MM.1S (cell line): ENCODE measurements around the gene AEN.
A peak's percentile ranks its signal among the peaks of the same experiment; 100 is the strongest.

Experiments used
- DNase-seq: peaks from one replicate; pipeline ENCODE4 v3.0.0-alpha.2; 2015
- H2AFZ ChIP-seq: fragments of 300-600 bp; sonication (generic); 2 replicates; pipeline ENCODE4 v1.6.0; 2016; ENCODE audit warnings: antibody characterized with exemption, low read length
- H3F3A ChIP-seq: fragments of 300-600 bp; sonication (generic); 2 replicates; pipeline ENCODE4 v1.6.1; 2016; ENCODE audit warnings: mild to moderate bottlenecking, antibody characterized with exemption, low read length, moderate library complexity, mixed read lengths; ENCODE audit not compliant: insufficient read depth
- H3K27ac ChIP-seq: fragments of 300-600 bp; sonication (generic); 2 replicates; pipeline ENCODE4 v1.5.1; 2016; ENCODE audit warnings: mild to moderate bottlenecking, low read length
- H3K27me3 ChIP-seq: fragments of 300-600 bp; sonication (generic); replicated peaks from 2 replicates; pipeline ENCODE4 v1.6.0; 2016; ENCODE audit warnings: low read length; ENCODE audit not compliant: insufficient read depth
- H3K36me3 ChIP-seq: fragments of 300-600 bp; sonication (generic); replicated peaks from 2 replicates; pipeline ENCODE4 v1.6.1; 2016; ENCODE audit warnings: mild to moderate bottlenecking, low read length, mixed read lengths; ENCODE audit not compliant: insufficient read depth
- H3K4me1 ChIP-seq: fragments of 300-600 bp; sonication (generic); 2 replicates; pipeline ENCODE4 v1.6.1; 2016; ENCODE audit warnings: low read length, mixed read lengths
- H3K4me2 ChIP-seq: fragments of 300-600 bp; sonication (generic); 2 replicates; pipeline ENCODE4 v1.6.0; 2016; ENCODE audit warnings: low read depth, low read length
- H3K4me3 ChIP-seq: fragments of 300-600 bp; sonication (generic); 2 replicates; pipeline ENCODE4 v1.5.1; 2016; ENCODE audit warnings: low read length, mixed read lengths
- H3K79me2 ChIP-seq: fragments of 300-600 bp; sonication (generic); 2 replicates; pipeline ENCODE4 v1.6.1; 2016; ENCODE audit warnings: mixed run types, low read length, mixed read lengths
- H3K9ac ChIP-seq: fragments of 300-600 bp; sonication (generic); 2 replicates; pipeline ENCODE4 v1.6.1; 2016; ENCODE audit warnings: low read length, mixed read lengths
- H3K9me2 ChIP-seq: fragments of 300-600 bp; sonication (generic); replicated peaks from 2 replicates; pipeline ENCODE4 v1.6.1; 2016; ENCODE audit warnings: mild to moderate bottlenecking, low read length, mixed read lengths; ENCODE audit not compliant: insufficient read depth
- H3K9me3 ChIP-seq: fragments of 300-600 bp; sonication (generic); replicated peaks from 2 replicates; pipeline ENCODE4 v1.6.1; 2016; ENCODE audit warnings: mild to moderate bottlenecking, low read length, mixed read lengths; ENCODE audit not compliant: insufficient read depth
- H4K20me1 ChIP-seq: fragments of 300-600 bp; sonication (generic); 2 replicates; pipeline ENCODE4 v1.6.1; 2016; ENCODE audit warnings: mild to moderate bottlenecking, low read length, moderate library complexity, mixed read lengths; ENCODE audit not compliant: insufficient read depth
- CTCF ChIP-seq: fragments of 300-600 bp; sonication (generic); IDR thresholded peaks from 2 replicates; pipeline ENCODE4 v1.5.1; 2016; ENCODE audit warnings: antibody characterized with exemption, low read length, mixed read lengths
- EZH2 ChIP-seq: fragments of 300-600 bp; sonication (generic); optimal IDR thresholded peaks from 2 replicates; pipeline ENCODE3; 2017; ENCODE audit warnings: low read depth, mild to moderate bottlenecking, antibody characterized with exemption, low read length, mixed read lengths
- EZH2phosphoT487 ChIP-seq: fragments of 300-600 bp; sonication (generic); IDR thresholded peaks from 2 replicates; pipeline ENCODE4 v1.6.1; 2018; ENCODE audit warnings: antibody characterized with exemption, low read length

Gene AEN

GRCh38 chr15:88636050-88636449 is 14.9 kb downstream of the AEN start:
- H3K4me1 ChIP-seq: peaks cover 74% of the 10 kb centered on the region
- no peaks in the 10 kb centered on the region for H3K9me2 ChIP-seq
- H3K27ac ChIP-seq: peak overlapping the region; percentile 96
- no peaks in the 10 kb centered on the region for H3K27me3 ChIP-seq
- H4K20me1 ChIP-seq: no peaks in the 10 kb centered on the region
- no peak overlapping the region for H2AFZ ChIP-seq
- H3K36me3 ChIP-seq: peaks cover 8% of the 10 kb centered on the region
- no peaks in the 10 kb centered on the region for H3K9me3 ChIP-seq
- H3K9ac ChIP-seq: peak overlapping the region; percentile 19; the same call in 1 of the 2 replicates
- no peak for TF ChIP-seq CTCF
- no peak for TF ChIP-seq EZH2phosphoT487
- no peak for TF ChIP-seq EZH2
- peak overlapping the region; percentile 87 for H3K4me2 ChIP-seq
- peaks cover 57% of the 10 kb centered on the region for H3K79me2 ChIP-seq
- DNase-seq: no peak
- no peak overlapping the region for H3K4me3 ChIP-seq
- H3F3A ChIP-seq: peaks cover 67% of the 10 kb centered on the region

- H3K36me3 ChIP-seq: peaks cover 3% of the 10 kb centered on the region
- H4K20me1 ChIP-seq: no peaks in the 10 kb centered on the region
- TF ChIP-seq EZH2phosphoT487: no peak
- TF ChIP-seq EZH2: no peak
- TF ChIP-seq CTCF: no peak
- no peaks in the 10 kb centered on the region for H3K27me3 ChIP-seq
- no peak for DNase-seq
- peaks cover 78% of the 10 kb centered on the region for H3K4me1 ChIP-seq
- H3F3A ChIP-seq: peaks cover 67% of the 10 kb centered on the region
- H2AFZ ChIP-seq: no peak overlapping the region
- no peaks in the 10 kb centered on the region for H3K9me3 ChIP-seq
- H3K9me2 ChIP-seq: no peaks in the 10 kb centered on the region
- H3K4me3 ChIP-seq: no peak overlapping the region
- peaks cover 56% of the 10 kb centered on the region for H3K79me2 ChIP-seq
- peak overlapping the region; percentile 87; the same call in 1 of the 2 replicates for H3K4me2 ChIP-seq
- peak overlapping the region; percentile 96; the same call in 1 of the 2 replicates for H3K27ac ChIP-seq
- peak overlapping the region; percentile 5; the same call in 1 of the 2 replicates for H3K9ac ChIP-seq
Measured at GRCh38 chr15:88636654-88637053, 15.5 kb downstream of the AEN start.

GRCh38 chr15:88637436-88637835 is 16.3 kb downstream of the AEN start:
- TF ChIP-seq EZH2phosphoT487 (no peak), EZH2 (no peak), CTCF (no peak)
- H3K79me2 ChIP-seq: peaks cover 55% of the 10 kb centered on the region
- no peak for DNase-seq
- H3K9me3 ChIP-seq: no peaks in the 10 kb centered on the region
- H4K20me1 ChIP-seq: no peaks in the 10 kb centered on the region
- no peak overlapping the region for H2AFZ ChIP-seq
- H3K27me3 ChIP-seq: no peaks in the 10 kb centered on the region
- peak overlapping the region; percentile 96; the same call in 1 of the 2 replicates for H3K27ac ChIP-seq
- H3K4me1 ChIP-seq: peaks cover 72% of the 10 kb centered on the region
- H3F3A ChIP-seq: peaks cover 67% of the 10 kb centered on the region
- no peaks in the 10 kb centered on the region for H3K9me2 ChIP-seq
- H3K36me3 ChIP-seq: no peaks in the 10 kb centered on the region; the same call in 1 of the 2 replicates
- peak overlapping the region; percentile 87 for H3K4me2 ChIP-seq
- no peak overlapping the region for H3K4me3 ChIP-seq
- H3K9ac ChIP-seq: peak overlapping the region; percentile 83; the same call in 1 of the 2 replicates
